GM12878 (cell line): Measurements from ENCODE around the gene PPFIA3. TPM values are rescaled to one million over a fixed set of nuclear protein-coding genes. Genes with fewer than 3 reads are reported as not detected.

Experiments
- BHLHE40 ChIP-seq, 2 experiments: fragments of 450-650 bp in 1 of 2; IDR thresholded peaks; 2 replicates each; pipeline ENCODE4 v1.6.1; 2011 to 2017; ENCODE audit warnings: low read depth in 2 of 2, borderline replicate concordance in 1 of 2, improper control_type of control experiment in 1 of 2, low read length in 1 of 2, mild to moderate bottlenecking in 1 of 2
- E2F4 ChIP-seq: IDR thresholded peaks from 2 replicates; pipeline ENCODE4 v1.6.1; 2012; ENCODE audit warnings: low read depth, low read length, improper control_type of control experiment
- ETV6 ChIP-seq, 2 experiments: fragments of 450-650 bp in 1 of 2; IDR thresholded peaks in 1 of 2; conservative IDR thresholded peaks in 1 of 2; 2 replicates each; pipeline ENCODE4 v1.6.1; 2014; ENCODE audit warnings: antibody characterized with exemption in 1 of 2, borderline replicate concordance in 1 of 2, low read depth in 1 of 2, mild to moderate bottlenecking in 1 of 2, moderate library complexity in 1 of 2
- FOXK2 ChIP-seq: fragments of 450-650 bp; IDR thresholded peaks from 2 replicates; pipeline ENCODE4 v1.6.1; 2017; ENCODE audit warnings: mild to moderate bottlenecking, moderate library complexity
- IKZF1 ChIP-seq: fragments of 450-650 bp; conservative IDR thresholded peaks from 2 replicates; pipeline ENCODE4 v1.6.1; 2017; ENCODE audit warnings: antibody characterized with exemption, mild to moderate bottlenecking
- KLF5 ChIP-seq: fragments of 450-650 bp; IDR thresholded peaks from 2 replicates; pipeline ENCODE4 v1.6.1; 2014; ENCODE audit warnings: mild to moderate bottlenecking; ENCODE audit not compliant: partially characterized antibody
- LARP7 ChIP-seq: fragments of 450-650 bp; IDR thresholded peaks from 2 replicates; pipeline ENCODE4 v1.6.1; 2017; ENCODE audit warnings: mild to moderate bottlenecking
- NRF1 ChIP-seq: conservative IDR thresholded peaks from 2 replicates; pipeline ENCODE4 v1.6.1; 2011; ENCODE audit warnings: mild to moderate bottlenecking, low read depth, low read length, improper control_type of control experiment
- POLR2A ChIP-seq: IDR thresholded peaks from 2 replicates; pipeline ENCODE4 v1.6.1; 2011; ENCODE audit warnings: low read depth, mild to moderate bottlenecking, low read length
- RFX5 ChIP-seq: IDR thresholded peaks from 2 replicates; pipeline ENCODE4 v1.6.1; 2011; ENCODE audit warnings: low read depth, low read length, improper control_type of control experiment
- SIN3A ChIP-seq: IDR thresholded peaks from 2 replicates; pipeline ENCODE4 v1.6.1; 2012; ENCODE audit warnings: low read depth, low read length, improper control_type of control experiment
- SP1 ChIP-seq: IDR thresholded peaks from one replicate; pipeline ENCODE4 v1.6.1; 2011; ENCODE audit warnings: low read depth, low read length
- STAT1 ChIP-seq: fragments of 450-650 bp; conservative IDR thresholded peaks from 2 replicates; pipeline ENCODE4 v1.6.1; 2014; ENCODE audit warnings: antibody characterized with exemption, mild to moderate bottlenecking
- TCF12 ChIP-seq: IDR thresholded peaks from 2 replicates; pipeline ENCODE4 v1.6.1; 2011; ENCODE audit warnings: low read depth, mild to moderate bottlenecking, low read length
- ZNF207 ChIP-seq: fragments of 450-650 bp; IDR thresholded peaks from 2 replicates; pipeline ENCODE4 v1.6.1; 2014; ENCODE audit warnings: antibody characterized with exemption, mild to moderate bottlenecking, borderline replicate concordance
- ZNF217 ChIP-seq: fragments of 450-650 bp; IDR thresholded peaks from 2 replicates; pipeline ENCODE4 v1.6.1; 2017; ENCODE audit warnings: antibody characterized with exemption, mild to moderate bottlenecking
- ZNF24 ChIP-seq: fragments of 450-650 bp; IDR thresholded peaks from 2 replicates; pipeline ENCODE4 v1.6.1; 2017; ENCODE audit warnings: antibody characterized with exemption, mild to moderate bottlenecking
- ZSCAN29 ChIP-seq: fragments of 450-650 bp; IDR thresholded peaks from 2 replicates; pipeline ENCODE4 v1.6.1; 2017; ENCODE audit warnings: mild to moderate bottlenecking, moderate library complexity
- polyA plus RNA-seq, 11 experiments: library from polyadenylated mRNA; depleted of rRNA in 4 of 11; unstranded in 6 of 11; stranded (reverse) in 5 of 11; fragments of >200 nt; fragmentation: Nextera tagmentation in 4 of 11; fragmentation: Illumina TruSeq in 1 of 11; extraction: Ambion mirVana in 4 of 11; extraction: Trizol in 1 of 11; gene quantifications; 1 replicate in 1 of 11; 2 replicates in 10 of 11; pipeline versions ENCODE4 v1.2.1 to v1.2.3, GENCODE V29; 2011 to 2016; ENCODE audit warnings: inconsistent platforms in 2 of 11, missing spikeins in 2 of 11, low read depth in 1 of 11
- total RNA-seq, 4 experiments: library from RNA; depleted of rRNA in 3 of 4; stranded (reverse); fragments of >200 nt in 3 of 4; fragmentation: Illumina TruSeq in 1 of 4; extraction: Trizol in 1 of 4; gene quantifications; 2 replicates each; pipeline versions ENCODE4 v1.2.1 to v1.2.3, GENCODE V29; 2013 to 2021
- TF ChIP-seq, protein P1 (sequence below): IDR thresholded peaks from 2 replicates; pipeline ENCODE4 v1.6.1; 2012; ENCODE audit warnings: low read depth, low read length, improper control_type of control experiment
- TF ChIP-seq, protein P2 (sequence below): fragments of 450-650 bp; conservative IDR thresholded peaks from 2 replicates; pipeline ENCODE4 v1.6.1; 2017; ENCODE audit warnings: mild to moderate bottlenecking, moderate library complexity
- TF ChIP-seq, protein P3 (sequence below), 3 experiments: IDR thresholded peaks in 2 of 3; conservative IDR thresholded peaks in 1 of 3; 2 replicates each; pipeline ENCODE4 v1.5.1; 2011; ENCODE audit warnings: low read depth in 3 of 3, low read length in 3 of 3, mild to moderate bottlenecking in 3 of 3, control low read depth in 2 of 3, moderate library complexity in 2 of 3, inconsistent platforms in 1 of 3, mixed read lengths in 1 of 3; ENCODE audit not compliant: control insufficient read depth in 2 of 3, insufficient read depth in 1 of 3; ENCODE audit errors: extremely low read depth in 1 of 3

PPFIA3 gene
- total and polyA plus RNA-seq, 10 of the 15 experiments (the other 5 are each of a cell fraction or from before 2014, with no cell fraction given), result 0.11 to 1.7 (median 0.73) TPM; not detected in 3

GRCh38 chr19:49127674-49128544, 8.6 kb downstream of the PPFIA3 start (continued):
- TF ChIP-seq, protein P1, sequence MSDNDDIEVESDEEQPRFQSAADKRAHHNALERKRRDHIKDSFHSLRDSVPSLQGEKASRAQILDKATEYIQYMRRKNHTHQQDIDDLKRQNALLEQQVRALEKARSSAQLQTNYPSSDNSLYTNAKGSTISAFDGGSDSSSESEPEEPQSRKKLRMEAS, result peak; percentile 94
- TF ChIP-seq LARP7 (peak; percentile 35; the same call in 1 of the 2 replicates), FOXK2 (no peak), BHLHE40 (IDR thresholded peaks at IDR 0.05; ENCODE audit: borderline replicate concordance in 1 of 2, low read depth in 2 of 2, low read length in 1 of 2) (peak in 1 of 2 experiments; percentile 38; a peak in 1 of 4 replicates), RFX5 (no peak), ETV6 (conservative IDR thresholded peaks at IDR 0.05 in 1 of 2, IDR thresholded peaks at IDR 0.05 in 1 of 2; ENCODE audit: borderline replicate concordance in 1 of 2, low read depth in 1 of 2) (no peak), ZNF24 (no peak), SIN3A (peak; percentile 90), STAT1 (0 out of 2 replicates have a peak, but pooled peaks have one; percentile 20), ZNF217 (0 out of 2 replicates have a peak, but pooled peaks have one; percentile 23), POLR2A (peak; percentile 70), ZSCAN29 (no peak), ZNF207 (peak; percentile 69; the same call in 1 of the 2 replicates), SP1 (peak; percentile 39), IKZF1 (peak; percentile 54), E2F4 (peak; percentile 89), TCF12 (0 out of 2 replicates have a peak, but pooled peaks have one; percentile 24), NRF1 (peak; percentile 78), KLF5 (peak; percentile 63)
- TF ChIP-seq, protein P2, sequence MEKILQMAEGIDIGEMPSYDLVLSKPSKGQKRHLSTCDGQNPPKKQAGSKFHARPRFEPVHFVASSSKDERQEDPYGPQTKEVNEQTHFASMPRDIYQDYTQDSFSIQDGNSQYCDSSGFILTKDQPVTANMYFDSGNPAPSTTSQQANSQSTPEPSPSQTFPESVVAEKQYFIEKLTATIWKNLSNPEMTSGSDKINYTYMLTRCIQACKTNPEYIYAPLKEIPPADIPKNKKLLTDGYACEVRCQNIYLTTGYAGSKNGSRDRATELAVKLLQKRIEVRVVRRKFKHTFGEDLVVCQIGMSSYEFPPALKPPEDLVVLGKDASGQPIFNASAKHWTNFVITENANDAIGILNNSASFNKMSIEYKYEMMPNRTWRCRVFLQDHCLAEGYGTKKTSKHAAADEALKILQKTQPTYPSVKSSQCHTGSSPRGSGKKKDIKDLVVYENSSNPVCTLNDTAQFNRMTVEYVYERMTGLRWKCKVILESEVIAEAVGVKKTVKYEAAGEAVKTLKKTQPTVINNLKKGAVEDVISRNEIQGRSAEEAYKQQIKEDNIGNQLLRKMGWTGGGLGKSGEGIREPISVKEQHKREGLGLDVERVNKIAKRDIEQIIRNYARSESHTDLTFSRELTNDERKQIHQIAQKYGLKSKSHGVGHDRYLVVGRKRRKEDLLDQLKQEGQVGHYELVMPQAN, result peak; percentile 90
- TF ChIP-seq, protein P3, sequence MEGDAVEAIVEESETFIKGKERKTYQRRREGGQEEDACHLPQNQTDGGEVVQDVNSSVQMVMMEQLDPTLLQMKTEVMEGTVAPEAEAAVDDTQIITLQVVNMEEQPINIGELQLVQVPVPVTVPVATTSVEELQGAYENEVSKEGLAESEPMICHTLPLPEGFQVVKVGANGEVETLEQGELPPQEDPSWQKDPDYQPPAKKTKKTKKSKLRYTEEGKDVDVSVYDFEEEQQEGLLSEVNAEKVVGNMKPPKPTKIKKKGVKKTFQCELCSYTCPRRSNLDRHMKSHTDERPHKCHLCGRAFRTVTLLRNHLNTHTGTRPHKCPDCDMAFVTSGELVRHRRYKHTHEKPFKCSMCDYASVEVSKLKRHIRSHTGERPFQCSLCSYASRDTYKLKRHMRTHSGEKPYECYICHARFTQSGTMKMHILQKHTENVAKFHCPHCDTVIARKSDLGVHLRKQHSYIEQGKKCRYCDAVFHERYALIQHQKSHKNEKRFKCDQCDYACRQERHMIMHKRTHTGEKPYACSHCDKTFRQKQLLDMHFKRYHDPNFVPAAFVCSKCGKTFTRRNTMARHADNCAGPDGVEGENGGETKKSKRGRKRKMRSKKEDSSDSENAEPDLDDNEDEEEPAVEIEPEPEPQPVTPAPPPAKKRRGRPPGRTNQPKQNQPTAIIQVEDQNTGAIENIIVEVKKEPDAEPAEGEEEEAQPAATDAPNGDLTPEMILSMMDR (IDR thresholded peaks at IDR 0.05 in 2 of 3, conservative IDR thresholded peaks at IDR 0.05 in 1 of 3; ENCODE audit: control insufficient read depth in 2 of 3, extremely low read depth in 1 of 3, insufficient read depth in 1 of 3, low read depth in 3 of 3, low read length in 3 of 3), result peak in 1 of 3 experiments; percentile 22; a peak in 2 of 6 replicates
